ENCODE results near the gene PEX10.

DNA sequence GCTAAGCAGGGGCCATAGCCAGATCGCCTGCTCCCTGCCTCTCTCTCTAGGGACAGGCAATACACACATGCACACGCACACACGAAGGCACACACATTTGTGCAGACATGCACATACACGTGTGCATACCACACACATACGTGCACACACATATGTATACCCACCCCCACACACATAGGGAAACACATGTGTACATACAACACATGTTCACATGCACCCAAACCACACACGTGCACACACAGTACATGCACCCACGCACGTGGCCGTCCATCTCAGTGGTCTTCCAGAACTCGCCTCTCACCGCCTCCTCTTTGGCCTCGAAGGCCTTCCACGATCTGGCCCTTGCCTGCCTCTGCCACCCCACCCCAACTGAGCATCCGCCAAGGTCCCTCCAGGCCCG is 25.3 kb upstream of the PEX10 start:
- TF ChIP-seq NFIC (IDR thresholded peaks at IDR 0.05) = no peak
- TF ChIP-seq TAF1 (IDR thresholded peaks at IDR 0.05; ENCODE audit: low read depth) = no peak
- TF ChIP-seq EP300 (IDR thresholded peaks at IDR 0.05; ENCODE audit: borderline replicate concordance) = no peak
- TF ChIP-seq, protein P1, sequence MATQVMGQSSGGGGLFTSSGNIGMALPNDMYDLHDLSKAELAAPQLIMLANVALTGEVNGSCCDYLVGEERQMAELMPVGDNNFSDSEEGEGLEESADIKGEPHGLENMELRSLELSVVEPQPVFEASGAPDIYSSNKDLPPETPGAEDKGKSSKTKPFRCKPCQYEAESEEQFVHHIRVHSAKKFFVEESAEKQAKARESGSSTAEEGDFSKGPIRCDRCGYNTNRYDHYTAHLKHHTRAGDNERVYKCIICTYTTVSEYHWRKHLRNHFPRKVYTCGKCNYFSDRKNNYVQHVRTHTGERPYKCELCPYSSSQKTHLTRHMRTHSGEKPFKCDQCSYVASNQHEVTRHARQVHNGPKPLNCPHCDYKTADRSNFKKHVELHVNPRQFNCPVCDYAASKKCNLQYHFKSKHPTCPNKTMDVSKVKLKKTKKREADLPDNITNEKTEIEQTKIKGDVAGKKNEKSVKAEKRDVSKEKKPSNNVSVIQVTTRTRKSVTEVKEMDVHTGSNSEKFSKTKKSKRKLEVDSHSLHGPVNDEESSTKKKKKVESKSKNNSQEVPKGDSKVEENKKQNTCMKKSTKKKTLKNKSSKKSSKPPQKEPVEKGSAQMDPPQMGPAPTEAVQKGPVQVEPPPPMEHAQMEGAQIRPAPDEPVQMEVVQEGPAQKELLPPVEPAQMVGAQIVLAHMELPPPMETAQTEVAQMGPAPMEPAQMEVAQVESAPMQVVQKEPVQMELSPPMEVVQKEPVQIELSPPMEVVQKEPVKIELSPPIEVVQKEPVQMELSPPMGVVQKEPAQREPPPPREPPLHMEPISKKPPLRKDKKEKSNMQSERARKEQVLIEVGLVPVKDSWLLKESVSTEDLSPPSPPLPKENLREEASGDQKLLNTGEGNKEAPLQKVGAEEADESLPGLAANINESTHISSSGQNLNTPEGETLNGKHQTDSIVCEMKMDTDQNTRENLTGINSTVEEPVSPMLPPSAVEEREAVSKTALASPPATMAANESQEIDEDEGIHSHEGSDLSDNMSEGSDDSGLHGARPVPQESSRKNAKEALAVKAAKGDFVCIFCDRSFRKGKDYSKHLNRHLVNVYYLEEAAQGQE (IDR thresholded peaks at IDR 0.05; ENCODE audit: low read depth) = no peak
- TF ChIP-seq CEBPB (IDR thresholded peaks at IDR 0.05) = no peak
- TF ChIP-seq TCF12 (IDR thresholded peaks at IDR 0.05; ENCODE audit: low read depth) = no peak
- TF ChIP-seq, protein P2, sequence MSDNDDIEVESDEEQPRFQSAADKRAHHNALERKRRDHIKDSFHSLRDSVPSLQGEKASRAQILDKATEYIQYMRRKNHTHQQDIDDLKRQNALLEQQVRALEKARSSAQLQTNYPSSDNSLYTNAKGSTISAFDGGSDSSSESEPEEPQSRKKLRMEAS (IDR thresholded peaks at IDR 0.05) = no peak
- no peak for TF ChIP-seq CREB1 (IDR thresholded peaks at IDR 0.05; ENCODE audit: low read depth)
- no peak for TF ChIP-seq YY1 (IDR thresholded peaks at IDR 0.05; ENCODE audit: low read depth)
- TF ChIP-seq RAD21 (IDR thresholded peaks at IDR 0.05; ENCODE audit: low read depth) = no peak
- no peak for TF ChIP-seq FOXM1 (IDR thresholded peaks at IDR 0.05; ENCODE audit: borderline replicate concordance, low read depth)
- TF ChIP-seq, protein P3, sequence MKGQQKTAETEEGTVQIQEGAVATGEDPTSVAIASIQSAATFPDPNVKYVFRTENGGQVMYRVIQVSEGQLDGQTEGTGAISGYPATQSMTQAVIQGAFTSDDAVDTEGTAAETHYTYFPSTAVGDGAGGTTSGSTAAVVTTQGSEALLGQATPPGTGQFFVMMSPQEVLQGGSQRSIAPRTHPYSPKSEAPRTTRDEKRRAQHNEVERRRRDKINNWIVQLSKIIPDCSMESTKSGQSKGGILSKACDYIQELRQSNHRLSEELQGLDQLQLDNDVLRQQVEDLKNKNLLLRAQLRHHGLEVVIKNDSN (IDR thresholded peaks at IDR 0.05) = no peak

Data from Ishikawa (cell line).